ENCODE data around the gene SNX5. TPM values are rescaled to one million over a fixed set of nuclear protein-coding genes. Genes with fewer than 3 reads are reported as not detected.

Gene SNX5
- total RNA-seq, 1 donor from 2014 or later, result 102 TPM

GRCh38 chr20:18011951-18012645 is 43.5 kb upstream of the SNX5 start:
- Histone ChIP-seq H3K4me3 (no peak overlapping the region), H3K9me3 (no peaks in the 10 kb centered on the region), H3K36me3 (no peaks in the 10 kb centered on the region), H3K4me1 (peaks cover 6% of the 10 kb centered on the region), H3K27ac (no peak overlapping the region), H3K27me3 (ENCODE audit: low read depth) (no peaks in the 10 kb centered on the region)
- TF ChIP-seq CTCF (IDR thresholded peaks at IDR 0.05), result no peak
- ATAC-seq, result no peak
- intact Hi-C loops (cut with DNase I), result no loop called here
- no peak for DNase-seq

GRCh38 chr20:18011482-18011881 is 42.9 kb upstream of the SNX5 start:
- intact Hi-C loops (cut with DNase I), result no loop called here
- ATAC-seq (no peak), DNase-seq (no peak)
- Histone ChIP-seq H3K27ac (no peak overlapping the region), H3K27me3 (ENCODE audit: low read depth) (no peaks in the 10 kb centered on the region), H3K9me3 (no peaks in the 10 kb centered on the region), H3K4me1 (peaks cover 10% of the 10 kb centered on the region), H3K36me3 (no peaks in the 10 kb centered on the region), H3K4me3 (no peak overlapping the region)
- no peak for TF ChIP-seq CTCF (IDR thresholded peaks at IDR 0.05)

GRCh38 chr20:18009116-18009515 is 40.5 kb upstream of the SNX5 start:
- no peaks in the 10 kb centered on the region for H3K27me3 ChIP-seq (ENCODE audit: low read depth)
- no peak for DNase-seq
- ATAC-seq, result no peak
- no peaks in the 10 kb centered on the region for H3K36me3 ChIP-seq
- peaks cover 10% of the 10 kb centered on the region for H3K4me1 ChIP-seq
- no peak overlapping the region for H3K27ac ChIP-seq
- no peak overlapping the region for H3K4me3 ChIP-seq
- H3K9me3 ChIP-seq, result no peaks in the 10 kb centered on the region
- intact Hi-C loops (cut with DNase I), result no loop called here
- TF ChIP-seq CTCF (IDR thresholded peaks at IDR 0.05), result no peak

GRCh38 chr20:18007534-18008292 is 39.1 kb upstream of the SNX5 start:
- Histone ChIP-seq H3K9me3 (no peaks in the 10 kb centered on the region), H3K4me1 (peaks cover 10% of the 10 kb centered on the region), H3K4me3 (no peak overlapping the region), H3K36me3 (no peaks in the 10 kb centered on the region), H3K27me3 (ENCODE audit: low read depth) (no peaks in the 10 kb centered on the region), H3K27ac (no peak overlapping the region)
- no peak for DNase-seq
- peak; percentile 18 to 25 for ATAC-seq
- intact Hi-C loops (cut with DNase I), result no loop called here
- no peak for TF ChIP-seq CTCF (IDR thresholded peaks at IDR 0.05)

- no peak for TF ChIP-seq CTCF (IDR thresholded peaks at IDR 0.05)
- H3K4me1 ChIP-seq, result peaks cover 10% of the 10 kb centered on the region
- H3K4me3 ChIP-seq, result no peak overlapping the region
- ATAC-seq (peak; percentile 43 to 59), DNase-seq (no peak)
- H3K27ac ChIP-seq, result no peak overlapping the region
- no peaks in the 10 kb centered on the region for H3K9me3 ChIP-seq
- H3K36me3 ChIP-seq, result no peaks in the 10 kb centered on the region
- no peaks in the 10 kb centered on the region for H3K27me3 ChIP-seq (ENCODE audit: low read depth)
- intact Hi-C loops (cut with DNase I), result no loop called here
Measured at GRCh38 chr20:18006684-18007083, 38.1 kb upstream of the SNX5 start.
